ENCODE measurements around the gene MAP3K20. TPM values are rescaled to one million over a fixed set of nuclear protein-coding genes. Genes with fewer than 3 reads are reported as not detected.

MAP3K20 gene
- total and polyA plus RNA-seq, 10 of the 15 experiments (the other 5 are each of a cell fraction or from before 2014, with no cell fraction given): 0.04 to 5.6 (median 2.3) TPM

DNA sequence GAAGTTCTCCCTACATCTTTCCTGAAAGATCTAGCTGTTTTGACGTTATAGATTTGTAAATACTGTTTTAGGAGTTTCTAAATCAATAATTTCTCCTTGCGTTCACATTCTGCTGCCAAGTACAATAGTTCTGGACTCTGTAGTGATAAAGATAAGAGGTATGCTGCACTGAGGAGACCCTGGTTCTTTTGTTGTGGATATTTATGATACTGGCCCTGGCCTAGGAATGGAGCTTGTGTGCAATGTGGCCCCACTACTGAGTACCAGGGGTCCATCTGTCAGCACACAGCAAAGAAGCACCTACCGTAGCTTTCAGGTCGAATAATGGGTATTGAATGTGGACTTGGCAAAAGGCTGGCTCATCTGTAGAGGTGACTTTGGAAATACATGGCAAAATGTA is 85.0 kb downstream of the MAP3K20 start:
- no peak overlapping the region for H2AFZ ChIP-seq (ENCODE audit: control insufficient read depth, low read depth, low read length)
- no peaks in the 10 kb centered on the region for H4K20me1 ChIP-seq (ENCODE audit: control insufficient read depth, insufficient read depth)
- no peaks in the 10 kb centered on the region; a peak in 1 of 4 replicates for H3K36me3 ChIP-seq (ENCODE audit: control insufficient read depth in 2 of 2, insufficient read depth in 2 of 2, low read length in 1 of 2)
- H3K27me3 ChIP-seq (replicated peaks in 1 of 2; ENCODE audit: control insufficient read depth in 2 of 2, insufficient read depth in 2 of 2, low read length in 1 of 2): no peaks in the 10 kb centered on the region
- ChIA-PET RAD21 (ENCODE audit: unreplicated experiment) (no interaction called here), CTCF (no interaction called here), POLR2A (no interaction called here), SMC1A (ENCODE audit: uncharacterized antibody, unreplicated experiment) (no interaction called here)
- no peak overlapping the region for H3K4me3 ChIP-seq
- in situ Hi-C loops (cut with MboI) (no loop called here), intact Hi-C loops (cut with micrococcal nuclease; ENCODE audit: unreplicated experiment) (no loop called here)
- 95% methylated on average over 4 of the region's 4 CpGs for WGBS (ENCODE audit: insufficient coverage, insufficient replicate concordance, low lambda C conversion rate, missing lambda C conversion rate)
- H3K9ac ChIP-seq (ENCODE audit: control insufficient read depth, insufficient read depth, low read length): no peak overlapping the region
- no peaks in the 10 kb centered on the region; the same call in 1 of the 3 replicates for H3K9me3 ChIP-seq (replicated peaks; ENCODE audit: control insufficient read depth, insufficient read depth, low read length)
- H3K4me2 ChIP-seq (ENCODE audit: control insufficient read depth, insufficient read depth): no peak overlapping the region
- no peak for TF ChIP-seq ESRRA (IDR thresholded peaks at IDR 0.05; ENCODE audit: low read length)
- TF ChIP-seq MEF2B (IDR thresholded peaks at IDR 0.05; ENCODE audit: partially characterized antibody, poor library complexity, severe bottlenecking): no peak
- TF ChIP-seq HCFC1 (IDR thresholded peaks at IDR 0.05; ENCODE audit: low read length): no peak
- no peak for TF ChIP-seq KLF5 (IDR thresholded peaks at IDR 0.05; ENCODE audit: partially characterized antibody)
- FAIRE-seq (no peak), DNase-seq (ENCODE audit: low read depth, low spot score) (no peak), ATAC-seq (no peak)
- H3K4me1 ChIP-seq (ENCODE audit: control insufficient read depth, insufficient read depth, low read length): no peaks in the 10 kb centered on the region
- no TSS peak for BruUV-seq (replicated peaks)
- no peak overlapping the region for H3K27ac ChIP-seq (ENCODE audit: control insufficient read depth, insufficient read depth)
- H3K79me2 ChIP-seq (ENCODE audit: control insufficient read depth, insufficient read depth, low read length): no peaks in the 10 kb centered on the region

DNA sequence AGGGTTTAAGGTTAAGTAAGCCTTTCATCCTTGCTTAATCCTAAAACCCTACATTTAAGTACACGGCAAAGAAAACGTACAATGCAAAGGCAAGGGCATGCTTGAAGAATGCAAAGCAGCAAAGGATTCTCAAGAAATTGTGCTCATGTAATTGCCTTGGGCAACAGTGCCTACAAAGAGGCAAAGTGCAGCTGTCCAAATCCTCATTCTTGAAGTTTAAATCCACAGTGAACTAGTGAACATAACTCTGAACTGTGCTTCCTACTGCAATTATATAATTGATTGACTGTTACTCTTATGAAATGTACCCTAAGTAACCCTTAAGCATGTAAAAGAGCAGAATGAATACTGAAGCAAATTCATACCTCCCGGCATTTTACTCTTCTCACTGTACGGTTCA is 85.4 kb downstream of the MAP3K20 start:
- H3K9me3 ChIP-seq (replicated peaks; ENCODE audit: control insufficient read depth, insufficient read depth, low read length): no peaks in the 10 kb centered on the region; the same call in 1 of the 3 replicates
- CTCF ChIA-PET: no interaction called here
- no peak overlapping the region for H3K4me3 ChIP-seq
- H3K4me2 ChIP-seq (ENCODE audit: control insufficient read depth, insufficient read depth): no peak overlapping the region
- intact Hi-C loops (cut with micrococcal nuclease; ENCODE audit: unreplicated experiment) (no loop called here), in situ Hi-C loops (cut with MboI) (no loop called here)
- DNase-seq (ENCODE audit: low read depth, low spot score) (no peak), FAIRE-seq (no peak), ATAC-seq (no peak)
- H3K4me1 ChIP-seq (ENCODE audit: control insufficient read depth, insufficient read depth, low read length): no peaks in the 10 kb centered on the region
- H3K36me3 ChIP-seq (ENCODE audit: control insufficient read depth in 2 of 2, insufficient read depth in 2 of 2, low read length in 1 of 2): no peaks in the 10 kb centered on the region; a peak in 1 of 4 replicates
- no TSS peak for BruUV-seq (replicated peaks)
- H3K9ac ChIP-seq (ENCODE audit: control insufficient read depth, insufficient read depth, low read length): no peak overlapping the region
- SMC1A ChIA-PET (ENCODE audit: uncharacterized antibody, unreplicated experiment): no interaction called here
- POLR2A ChIA-PET: no interaction called here
- no peaks in the 10 kb centered on the region for H3K27me3 ChIP-seq (replicated peaks in 1 of 2; ENCODE audit: control insufficient read depth in 2 of 2, insufficient read depth in 2 of 2, low read length in 1 of 2)
- H4K20me1 ChIP-seq (ENCODE audit: control insufficient read depth, insufficient read depth): no peaks in the 10 kb centered on the region
- no peaks in the 10 kb centered on the region for H3K79me2 ChIP-seq (ENCODE audit: control insufficient read depth, insufficient read depth, low read length)
- RAD21 ChIA-PET (ENCODE audit: unreplicated experiment): no interaction called here
- 95% methylated on average over 4 of the region's 4 CpGs for WGBS (ENCODE audit: insufficient coverage, insufficient replicate concordance, low lambda C conversion rate, missing lambda C conversion rate)
- no peak overlapping the region for H3K27ac ChIP-seq (ENCODE audit: control insufficient read depth, insufficient read depth)
- no peak overlapping the region for H2AFZ ChIP-seq (ENCODE audit: control insufficient read depth, low read depth, low read length)
- no peak for TF ChIP-seq SUPT20H (IDR thresholded peaks at IDR 0.05; ENCODE audit: borderline replicate concordance, control insufficient read depth, low read depth, low read length)
- no peak for TF ChIP-seq SPI1 (IDR thresholded peaks at IDR 0.05; ENCODE audit: borderline replicate concordance, insufficient read depth, low read depth, low read length)
- no peak for TF ChIP-seq ZNF24 (IDR thresholded peaks at IDR 0.05)
- TF ChIP-seq SMAD1 (IDR thresholded peaks at IDR 0.05; ENCODE audit: low read depth, partially characterized antibody): no peak
- no peak for TF ChIP-seq NR2C2 (IDR thresholded peaks at IDR 0.05; ENCODE audit: borderline replicate concordance, control insufficient read depth, insufficient read length, low read depth)
- no peak for TF ChIP-seq NBN (IDR thresholded peaks at IDR 0.05)
- no peak for TF ChIP-seq RBBP5 (conservative IDR thresholded peaks at IDR 0.05)
- no peak for TF ChIP-seq SMAD5 (IDR thresholded peaks at IDR 0.05; ENCODE audit: low read depth)
- no peak for TF ChIP-seq LARP7 (IDR thresholded peaks at IDR 0.05)
- no peak for TF ChIP-seq NRF1 (conservative IDR thresholded peaks at IDR 0.05; ENCODE audit: low read depth, low read length)
- no peak for TF ChIP-seq CHD1 (IDR thresholded peaks at IDR 0.05; ENCODE audit: low read depth, low read length)
- TF ChIP-seq HDGF (IDR thresholded peaks at IDR 0.05): no peak
- TF ChIP-seq, protein P1, sequence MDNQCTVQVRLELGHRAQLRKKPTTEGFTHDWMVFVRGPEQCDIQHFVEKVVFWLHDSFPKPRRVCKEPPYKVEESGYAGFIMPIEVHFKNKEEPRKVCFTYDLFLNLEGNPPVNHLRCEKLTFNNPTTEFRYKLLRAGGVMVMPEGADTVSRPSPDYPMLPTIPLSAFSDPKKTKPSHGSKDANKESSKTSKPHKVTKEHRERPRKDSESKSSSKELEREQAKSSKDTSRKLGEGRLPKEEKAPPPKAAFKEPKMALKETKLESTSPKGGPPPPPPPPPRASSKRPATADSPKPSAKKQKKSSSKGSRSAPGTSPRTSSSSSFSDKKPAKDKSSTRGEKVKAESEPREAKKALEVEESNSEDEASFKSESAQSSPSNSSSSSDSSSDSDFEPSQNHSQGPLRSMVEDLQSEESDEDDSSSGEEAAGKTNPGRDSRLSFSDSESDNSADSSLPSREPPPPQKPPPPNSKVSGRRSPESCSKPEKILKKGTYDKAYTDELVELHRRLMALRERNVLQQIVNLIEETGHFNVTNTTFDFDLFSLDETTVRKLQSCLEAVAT (IDR thresholded peaks at IDR 0.05): no peak
- no peak for TF ChIP-seq HDAC2 (IDR thresholded peaks at IDR 0.05)
- TF ChIP-seq IKZF2 (IDR thresholded peaks at IDR 0.05): no peak
